ENCODE results near the gene CD4.
A peak's percentile ranks its signal among the peaks of the same experiment; 100 is the strongest.

The CD4 gene

DNA sequence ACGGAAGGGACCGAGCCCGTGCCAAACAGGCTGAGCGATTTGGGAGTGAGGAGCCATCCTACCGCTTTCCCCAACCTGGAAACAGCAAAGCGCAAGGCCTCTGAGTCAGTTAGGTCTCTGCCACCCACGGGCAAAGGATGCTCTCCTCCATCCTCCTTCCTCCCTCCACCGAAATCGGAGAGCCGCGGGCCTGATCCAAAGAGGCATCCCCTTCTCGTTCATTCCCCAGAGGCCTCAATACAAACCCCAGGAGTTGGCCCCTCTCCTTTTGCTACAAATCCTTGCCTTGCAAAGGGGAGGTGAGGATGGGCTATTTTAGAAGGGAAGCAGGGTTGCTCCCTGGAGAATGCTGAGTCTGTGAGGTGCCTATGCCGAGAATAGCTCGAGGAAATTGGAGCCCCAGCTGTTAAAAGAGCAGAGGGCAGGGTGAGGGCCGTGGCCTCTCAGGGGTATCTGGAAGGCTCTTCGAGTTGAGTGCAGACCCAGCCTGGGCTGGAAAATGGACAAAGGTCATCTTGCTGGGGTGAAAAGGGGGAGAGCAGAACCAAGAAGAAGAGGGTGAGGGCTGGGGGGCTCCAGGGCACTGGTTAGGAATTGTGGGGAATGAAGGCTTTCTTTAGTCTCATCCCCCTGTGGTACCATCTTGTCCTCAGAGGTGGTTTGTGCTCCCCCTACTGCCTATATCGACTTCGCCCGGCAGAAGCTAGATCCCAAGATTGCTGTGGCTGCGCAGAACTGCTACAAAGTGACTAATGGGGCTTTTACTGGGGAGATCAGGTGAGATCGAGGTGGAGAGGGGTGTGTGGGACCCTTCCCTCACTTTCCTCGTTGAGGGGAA, 79.1 kb downstream of the CD4 start (continued):
- TF ChIP-seq, protein P1, sequence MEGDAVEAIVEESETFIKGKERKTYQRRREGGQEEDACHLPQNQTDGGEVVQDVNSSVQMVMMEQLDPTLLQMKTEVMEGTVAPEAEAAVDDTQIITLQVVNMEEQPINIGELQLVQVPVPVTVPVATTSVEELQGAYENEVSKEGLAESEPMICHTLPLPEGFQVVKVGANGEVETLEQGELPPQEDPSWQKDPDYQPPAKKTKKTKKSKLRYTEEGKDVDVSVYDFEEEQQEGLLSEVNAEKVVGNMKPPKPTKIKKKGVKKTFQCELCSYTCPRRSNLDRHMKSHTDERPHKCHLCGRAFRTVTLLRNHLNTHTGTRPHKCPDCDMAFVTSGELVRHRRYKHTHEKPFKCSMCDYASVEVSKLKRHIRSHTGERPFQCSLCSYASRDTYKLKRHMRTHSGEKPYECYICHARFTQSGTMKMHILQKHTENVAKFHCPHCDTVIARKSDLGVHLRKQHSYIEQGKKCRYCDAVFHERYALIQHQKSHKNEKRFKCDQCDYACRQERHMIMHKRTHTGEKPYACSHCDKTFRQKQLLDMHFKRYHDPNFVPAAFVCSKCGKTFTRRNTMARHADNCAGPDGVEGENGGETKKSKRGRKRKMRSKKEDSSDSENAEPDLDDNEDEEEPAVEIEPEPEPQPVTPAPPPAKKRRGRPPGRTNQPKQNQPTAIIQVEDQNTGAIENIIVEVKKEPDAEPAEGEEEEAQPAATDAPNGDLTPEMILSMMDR (tag by site-specific recombination; IDR thresholded peaks at IDR 0.05): peak; percentile 65
- TF ChIP-seq, protein P2, sequence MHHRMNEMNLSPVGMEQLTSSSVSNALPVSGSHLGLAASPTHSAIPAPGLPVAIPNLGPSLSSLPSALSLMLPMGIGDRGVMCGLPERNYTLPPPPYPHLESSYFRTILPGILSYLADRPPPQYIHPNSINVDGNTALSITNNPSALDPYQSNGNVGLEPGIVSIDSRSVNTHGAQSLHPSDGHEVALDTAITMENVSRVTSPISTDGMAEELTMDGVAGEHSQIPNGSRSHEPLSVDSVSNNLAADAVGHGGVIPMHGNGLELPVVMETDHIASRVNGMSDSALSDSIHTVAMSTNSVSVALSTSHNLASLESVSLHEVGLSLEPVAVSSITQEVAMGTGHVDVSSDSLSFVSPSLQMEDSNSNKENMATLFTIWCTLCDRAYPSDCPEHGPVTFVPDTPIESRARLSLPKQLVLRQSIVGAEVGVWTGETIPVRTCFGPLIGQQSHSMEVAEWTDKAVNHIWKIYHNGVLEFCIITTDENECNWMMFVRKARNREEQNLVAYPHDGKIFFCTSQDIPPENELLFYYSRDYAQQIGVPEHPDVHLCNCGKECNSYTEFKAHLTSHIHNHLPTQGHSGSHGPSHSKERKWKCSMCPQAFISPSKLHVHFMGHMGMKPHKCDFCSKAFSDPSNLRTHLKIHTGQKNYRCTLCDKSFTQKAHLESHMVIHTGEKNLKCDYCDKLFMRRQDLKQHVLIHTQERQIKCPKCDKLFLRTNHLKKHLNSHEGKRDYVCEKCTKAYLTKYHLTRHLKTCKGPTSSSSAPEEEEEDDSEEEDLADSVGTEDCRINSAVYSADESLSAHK (tag by site-specific recombination; IDR thresholded peaks at IDR 0.05): no peak
- TF ChIP-seq ZBTB20 (tag by site-specific recombination; IDR thresholded peaks at IDR 0.05) (peak; percentile 47; the same call in 1 of the 2 replicates), ZNF549 (tag by site-specific recombination; IDR thresholded peaks at IDR 0.05) (no peak), ZNF416 (tag by site-specific recombination; IDR thresholded peaks at IDR 0.05) (no peak), ZNF2 (tag by site-specific recombination; IDR thresholded peaks at IDR 0.05) (no peak), GLIS2 (tag by site-specific recombination; IDR thresholded peaks at IDR 0.05) (no peak), ZFP3 (tag by site-specific recombination; IDR thresholded peaks at IDR 0.05; ENCODE audit: low read depth) (no peak), ZNF792 (tag by site-specific recombination; IDR thresholded peaks at IDR 0.05) (no peak), ZNF768 (tag by site-specific recombination; IDR thresholded peaks at IDR 0.05) (no peak), OSR2 (tag by site-specific recombination; IDR thresholded peaks at IDR 0.05) (no peak), ZBTB21 (tag by site-specific recombination; IDR thresholded peaks at IDR 0.05) (no peak), ZNF529 (tag by site-specific recombination; IDR thresholded peaks at IDR 0.05; ENCODE audit: insufficient replicate concordance) (no peak), ZNF292 (tag by site-specific recombination; IDR thresholded peaks at IDR 0.05; ENCODE audit: borderline replicate concordance, low read depth) (no peak)
- TF ChIP-seq, protein P3, sequence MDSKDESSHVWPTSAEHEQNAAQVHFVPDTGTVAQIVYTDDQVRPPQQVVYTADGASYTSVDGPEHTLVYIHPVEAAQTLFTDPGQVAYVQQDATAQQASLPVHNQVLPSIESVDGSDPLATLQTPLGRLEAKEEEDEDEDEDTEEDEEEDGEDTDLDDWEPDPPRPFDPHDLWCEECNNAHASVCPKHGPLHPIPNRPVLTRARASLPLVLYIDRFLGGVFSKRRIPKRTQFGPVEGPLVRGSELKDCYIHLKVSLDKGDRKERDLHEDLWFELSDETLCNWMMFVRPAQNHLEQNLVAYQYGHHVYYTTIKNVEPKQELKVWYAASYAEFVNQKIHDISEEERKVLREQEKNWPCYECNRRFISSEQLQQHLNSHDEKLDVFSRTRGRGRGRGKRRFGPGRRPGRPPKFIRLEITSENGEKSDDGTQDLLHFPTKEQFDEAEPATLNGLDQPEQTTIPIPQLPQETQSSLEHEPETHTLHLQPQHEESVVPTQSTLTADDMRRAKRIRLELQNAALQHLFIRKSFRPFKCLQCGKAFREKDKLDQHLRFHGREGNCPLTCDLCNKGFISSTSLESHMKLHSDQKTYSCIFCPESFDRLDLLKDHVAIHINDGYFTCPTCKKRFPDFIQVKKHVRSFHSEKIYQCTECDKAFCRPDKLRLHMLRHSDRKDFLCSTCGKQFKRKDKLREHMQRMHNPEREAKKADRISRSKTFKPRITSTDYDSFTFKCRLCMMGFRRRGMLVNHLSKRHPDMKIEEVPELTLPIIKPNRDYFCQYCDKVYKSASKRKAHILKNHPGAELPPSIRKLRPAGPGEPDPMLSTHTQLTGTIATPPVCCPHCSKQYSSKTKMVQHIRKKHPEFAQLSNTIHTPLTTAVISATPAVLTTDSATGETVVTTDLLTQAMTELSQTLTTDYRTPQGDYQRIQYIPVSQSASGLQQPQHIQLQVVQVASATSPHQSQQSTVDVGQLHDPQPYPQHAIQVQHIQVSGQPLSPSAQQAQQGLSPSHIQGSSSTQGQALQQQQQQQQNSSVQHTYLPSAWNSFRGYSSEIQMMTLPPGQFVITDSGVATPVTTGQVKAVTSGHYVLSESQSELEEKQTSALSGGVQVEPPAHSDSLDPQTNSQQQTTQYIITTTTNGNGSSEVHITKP (tag by site-specific recombination; IDR thresholded peaks at IDR 0.05): peak; percentile 31; the same call in 1 of the 2 replicates
- TF ChIP-seq, protein P4, sequence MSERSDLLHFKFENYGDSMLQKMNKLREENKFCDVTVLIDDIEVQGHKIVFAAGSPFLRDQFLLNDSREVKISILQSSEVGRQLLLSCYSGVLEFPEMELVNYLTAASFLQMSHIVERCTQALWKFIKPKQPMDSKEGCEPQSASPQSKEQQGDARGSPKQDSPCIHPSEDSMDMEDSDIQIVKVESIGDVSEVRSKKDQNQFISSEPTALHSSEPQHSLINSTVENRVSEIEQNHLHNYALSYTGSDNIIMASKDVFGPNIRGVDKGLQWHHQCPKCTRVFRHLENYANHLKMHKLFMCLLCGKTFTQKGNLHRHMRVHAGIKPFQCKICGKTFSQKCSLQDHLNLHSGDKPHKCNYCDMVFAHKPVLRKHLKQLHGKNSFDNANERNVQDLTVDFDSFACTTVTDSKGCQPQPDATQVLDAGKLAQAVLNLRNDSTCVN (tag by site-specific recombination; optimal IDR thresholded peaks at IDR 0.05): peak; percentile 36
- TF ChIP-seq, protein P5, sequence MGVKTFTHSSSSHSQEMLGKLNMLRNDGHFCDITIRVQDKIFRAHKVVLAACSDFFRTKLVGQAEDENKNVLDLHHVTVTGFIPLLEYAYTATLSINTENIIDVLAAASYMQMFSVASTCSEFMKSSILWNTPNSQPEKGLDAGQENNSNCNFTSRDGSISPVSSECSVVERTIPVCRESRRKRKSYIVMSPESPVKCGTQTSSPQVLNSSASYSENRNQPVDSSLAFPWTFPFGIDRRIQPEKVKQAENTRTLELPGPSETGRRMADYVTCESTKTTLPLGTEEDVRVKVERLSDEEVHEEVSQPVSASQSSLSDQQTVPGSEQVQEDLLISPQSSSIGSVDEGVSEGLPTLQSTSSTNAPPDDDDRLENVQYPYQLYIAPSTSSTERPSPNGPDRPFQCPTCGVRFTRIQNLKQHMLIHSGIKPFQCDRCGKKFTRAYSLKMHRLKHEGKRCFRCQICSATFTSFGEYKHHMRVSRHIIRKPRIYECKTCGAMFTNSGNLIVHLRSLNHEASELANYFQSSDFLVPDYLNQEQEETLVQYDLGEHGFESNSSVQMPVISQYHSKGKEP (tag by site-specific recombination; IDR thresholded peaks at IDR 0.05): no peak
- TF ChIP-seq, protein P6, sequence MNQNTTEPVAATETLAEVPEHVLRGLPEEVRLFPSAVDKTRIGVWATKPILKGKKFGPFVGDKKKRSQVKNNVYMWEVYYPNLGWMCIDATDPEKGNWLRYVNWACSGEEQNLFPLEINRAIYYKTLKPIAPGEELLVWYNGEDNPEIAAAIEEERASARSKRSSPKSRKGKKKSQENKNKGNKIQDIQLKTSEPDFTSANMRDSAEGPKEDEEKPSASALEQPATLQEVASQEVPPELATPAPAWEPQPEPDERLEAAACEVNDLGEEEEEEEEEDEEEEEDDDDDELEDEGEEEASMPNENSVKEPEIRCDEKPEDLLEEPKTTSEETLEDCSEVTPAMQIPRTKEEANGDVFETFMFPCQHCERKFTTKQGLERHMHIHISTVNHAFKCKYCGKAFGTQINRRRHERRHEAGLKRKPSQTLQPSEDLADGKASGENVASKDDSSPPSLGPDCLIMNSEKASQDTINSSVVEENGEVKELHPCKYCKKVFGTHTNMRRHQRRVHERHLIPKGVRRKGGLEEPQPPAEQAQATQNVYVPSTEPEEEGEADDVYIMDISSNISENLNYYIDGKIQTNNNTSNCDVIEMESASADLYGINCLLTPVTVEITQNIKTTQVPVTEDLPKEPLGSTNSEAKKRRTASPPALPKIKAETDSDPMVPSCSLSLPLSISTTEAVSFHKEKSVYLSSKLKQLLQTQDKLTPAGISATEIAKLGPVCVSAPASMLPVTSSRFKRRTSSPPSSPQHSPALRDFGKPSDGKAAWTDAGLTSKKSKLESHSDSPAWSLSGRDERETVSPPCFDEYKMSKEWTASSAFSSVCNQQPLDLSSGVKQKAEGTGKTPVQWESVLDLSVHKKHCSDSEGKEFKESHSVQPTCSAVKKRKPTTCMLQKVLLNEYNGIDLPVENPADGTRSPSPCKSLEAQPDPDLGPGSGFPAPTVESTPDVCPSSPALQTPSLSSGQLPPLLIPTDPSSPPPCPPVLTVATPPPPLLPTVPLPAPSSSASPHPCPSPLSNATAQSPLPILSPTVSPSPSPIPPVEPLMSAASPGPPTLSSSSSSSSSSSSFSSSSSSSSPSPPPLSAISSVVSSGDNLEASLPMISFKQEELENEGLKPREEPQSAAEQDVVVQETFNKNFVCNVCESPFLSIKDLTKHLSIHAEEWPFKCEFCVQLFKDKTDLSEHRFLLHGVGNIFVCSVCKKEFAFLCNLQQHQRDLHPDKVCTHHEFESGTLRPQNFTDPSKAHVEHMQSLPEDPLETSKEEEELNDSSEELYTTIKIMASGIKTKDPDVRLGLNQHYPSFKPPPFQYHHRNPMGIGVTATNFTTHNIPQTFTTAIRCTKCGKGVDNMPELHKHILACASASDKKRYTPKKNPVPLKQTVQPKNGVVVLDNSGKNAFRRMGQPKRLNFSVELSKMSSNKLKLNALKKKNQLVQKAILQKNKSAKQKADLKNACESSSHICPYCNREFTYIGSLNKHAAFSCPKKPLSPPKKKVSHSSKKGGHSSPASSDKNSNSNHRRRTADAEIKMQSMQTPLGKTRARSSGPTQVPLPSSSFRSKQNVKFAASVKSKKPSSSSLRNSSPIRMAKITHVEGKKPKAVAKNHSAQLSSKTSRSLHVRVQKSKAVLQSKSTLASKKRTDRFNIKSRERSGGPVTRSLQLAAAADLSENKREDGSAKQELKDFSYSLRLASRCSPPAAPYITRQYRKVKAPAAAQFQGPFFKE (tag by site-specific recombination; IDR thresholded peaks at IDR 0.05; ENCODE audit: borderline replicate concordance): no peak
- TF ChIP-seq, protein P7, sequence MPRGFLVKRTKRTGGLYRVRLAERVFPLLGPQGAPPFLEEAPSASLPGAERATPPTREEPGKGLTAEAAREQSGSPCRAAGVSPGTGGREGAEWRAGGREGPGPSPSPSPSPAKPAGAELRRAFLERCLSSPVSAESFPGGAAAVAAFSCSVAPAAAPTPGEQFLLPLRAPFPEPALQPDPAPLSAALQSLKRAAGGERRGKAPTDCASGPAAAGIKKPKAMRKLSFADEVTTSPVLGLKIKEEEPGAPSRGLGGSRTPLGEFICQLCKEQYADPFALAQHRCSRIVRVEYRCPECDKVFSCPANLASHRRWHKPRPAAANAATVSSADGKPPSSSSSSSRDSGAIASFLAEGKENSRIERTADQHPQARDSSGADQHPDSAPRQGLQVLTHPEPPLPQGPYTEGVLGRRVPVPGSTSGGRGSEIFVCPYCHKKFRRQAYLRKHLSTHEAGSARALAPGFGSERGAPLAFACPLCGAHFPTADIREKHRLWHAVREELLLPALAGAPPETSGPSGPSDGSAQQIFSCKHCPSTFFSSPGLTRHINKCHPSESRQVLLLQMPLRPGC (tag by site-specific recombination; IDR thresholded peaks at IDR 0.05): no peak
